GM18867 (cell line): ENCODE data around the gene GPR151.
A peak's percentile ranks its signal among the peaks of the same experiment; 100 is the strongest.
"Not testable (repeated sequence)": the region's sequence is repeated elsewhere in the genome, so short reads cannot be mapped to it uniquely, and the experiment has no call there.

Experiments used
- ATAC-seq: cut with Tn5 transposase; IDR thresholded peaks from one replicate; pipeline ENCODE4 v1.9.1; 2021; ENCODE audit warnings: mild to moderate bottlenecking, moderate library complexity; ENCODE audit not compliant: unreplicated experiment

Gene GPR151

GRCh38 chr5:146516151-146516475 is at the start of gene GPR151:
Gene GPR151 (minus strand): TSS chr5:146516190. CDS start chr5:146516113, 77 bp downstream.
- ATAC-seq: no peak

- no peak for ATAC-seq
Measured at GRCh38 chr5:146564007-146564762, 48.2 kb upstream of the GPR151 start.

- ATAC-seq: no peak
Measured at GRCh38 chr5:146562461-146562860, 46.5 kb upstream of the GPR151 start.

GRCh38 chr5:146561711-146562110 is 45.7 kb upstream of the GPR151 start:
- no peak for ATAC-seq

GRCh38 chr5:146560205-146560812 is 44.3 kb upstream of the GPR151 start:
- ATAC-seq: no peak

GRCh38 chr5:146556884-146557283 is 40.9 kb upstream of the GPR151 start:
- ATAC-seq: not testable (repeated sequence)

GRCh38 chr5:146553446-146553845 is 37.5 kb upstream of the GPR151 start:
- no peak for ATAC-seq

- ATAC-seq: no peak
Measured at GRCh38 chr5:146549615-146550014, 33.6 kb upstream of the GPR151 start.

- peak; percentile 47 for ATAC-seq
Measured at GRCh38 chr5:146548781-146549449, 32.9 kb upstream of the GPR151 start.

- no peak for ATAC-seq
Measured at GRCh38 chr5:146544232-146544631, 28.2 kb upstream of the GPR151 start.

GRCh38 chr5:146541958-146542849 is 26.2 kb upstream of the GPR151 start:
- ATAC-seq: peak; percentile 100

GRCh38 chr5:146540414-146540813 is 24.4 kb upstream of the GPR151 start:
- no peak for ATAC-seq

GRCh38 chr5:146539973-146540372 is 24.0 kb upstream of the GPR151 start:
- no peak for ATAC-seq

- no peak for ATAC-seq
Measured at GRCh38 chr5:146538432-146538831, 22.4 kb upstream of the GPR151 start.

GRCh38 chr5:146533882-146534281 is 17.9 kb upstream of the GPR151 start:
- no peak for ATAC-seq

GRCh38 chr5:146533260-146533857 is 17.4 kb upstream of the GPR151 start:
- ATAC-seq: peak; percentile 95

- peak; percentile 67 for ATAC-seq
Measured at GRCh38 chr5:146529984-146530383, 14.0 kb upstream of the GPR151 start.

GRCh38 chr5:146528236-146528635 is 12.2 kb upstream of the GPR151 start:
- no peak for ATAC-seq

- no peak for ATAC-seq
Measured at GRCh38 chr5:146527785-146528184, 11.8 kb upstream of the GPR151 start.

- ATAC-seq: no peak
Measured at GRCh38 chr5:146523698-146524097, 7.7 kb upstream of the GPR151 start.
